HepG2 (cell line): Measurements from ENCODE around the gene AP2B1. TPM values are rescaled to one million over a fixed set of nuclear protein-coding genes. Genes with fewer than 3 reads are reported as not detected.

Experiments
- AGO1 ChIP-seq: fragments of 200-400 bp; formaldehyde crosslinking; IDR thresholded peaks from 2 replicates; pipeline ENCODE4 v1.6.1; 2017; ENCODE audit warnings: mild to moderate bottlenecking, low read depth, low read length, moderate library complexity; ENCODE audit not compliant: poor library complexity, severe bottlenecking
- CBX2 ChIP-seq, 2 experiments: fragments of 200-600 bp in 1 of 2; sonication (generic); formaldehyde crosslinking in 1 of 2; IDR thresholded peaks; 2 replicates each; pipeline versions ENCODE4 v1.7.0 to v1.8.1; 2018 to 2022; ENCODE audit warnings: low read depth in 2 of 2, low read length in 1 of 2, mild to moderate bottlenecking in 1 of 2, missing genetic modification reagents in 1 of 2
- CBX5 ChIP-seq: sonication (generic); formaldehyde crosslinking; IDR thresholded peaks from 2 replicates; pipeline ENCODE4 v1.4.0; 2020; ENCODE audit warnings: missing genetic modification reagents, borderline replicate concordance
- DPF2 ChIP-seq: sonication (generic); formaldehyde crosslinking; IDR thresholded peaks from 2 replicates; pipeline ENCODE4 v1.4.0; 2020; ENCODE audit warnings: mild to moderate bottlenecking, low read depth, missing genetic modification reagents, borderline replicate concordance
- GATA4 ChIP-seq: sonication (generic); IDR thresholded peaks from 2 replicates; pipeline ENCODE4 v1.6.1; 2016; ENCODE audit warnings: antibody characterized with exemption, low read depth, borderline replicate concordance
- LCORL ChIP-seq, 2 experiments: fragments of 450-650 bp in 1 of 2; sonication (generic) in 1 of 2; formaldehyde crosslinking in 1 of 2; IDR thresholded peaks; 2 replicates each; pipeline versions ENCODE4 v1.5.0 to v1.6.1; 2017 to 2020; ENCODE audit warnings: antibody characterized with exemption in 1 of 2, missing genetic modification reagents in 1 of 2
- MYNN ChIP-seq: sonication (generic); formaldehyde crosslinking; IDR thresholded peaks from 2 replicates; pipeline ENCODE4 v1.4.0; 2020; ENCODE audit warnings: mild to moderate bottlenecking, low read depth, missing genetic modification reagents
- NAIF1 ChIP-seq: sonication (generic); formaldehyde crosslinking; IDR thresholded peaks from 2 replicates; pipeline ENCODE4 v1.5.0; 2020; ENCODE audit warnings: mild to moderate bottlenecking, missing genetic modification reagents, borderline replicate concordance
- RFX3 ChIP-seq: IDR thresholded peaks from 2 replicates; pipeline ENCODE4 v1.6.1; 2016; ENCODE audit warnings: missing biosample characterization, missing genetic modification reagents
- RFXANK ChIP-seq: IDR thresholded peaks from 2 replicates; pipeline ENCODE4 v1.6.1; 2016
- SALL1 ChIP-seq: sonication (generic); formaldehyde crosslinking; IDR thresholded peaks from 2 replicates; pipeline ENCODE4 v1.8.0; 2022; ENCODE audit warnings: mild to moderate bottlenecking, missing genetic modification reagents
- SMYD3 ChIP-seq: sonication (generic); formaldehyde crosslinking; IDR thresholded peaks from 2 replicates; pipeline ENCODE4 v1.8.1; 2023; ENCODE audit warnings: mild to moderate bottlenecking, missing genetic modification reagents
- TEAD2 ChIP-seq: sonication (generic); formaldehyde crosslinking; IDR thresholded peaks from 2 replicates; pipeline ENCODE4 v1.9.0; 2021; ENCODE audit warnings: missing genetic modification reagents
- ZFP36 ChIP-seq: fragments of 150-350 bp; IDR thresholded peaks from 2 replicates; pipeline ENCODE4 v1.6.1; 2018; ENCODE audit warnings: borderline replicate concordance, low read length, low read depth; ENCODE audit not compliant: partially characterized antibody
- ZKSCAN8 ChIP-seq: IDR thresholded peaks from 2 replicates; pipeline ENCODE4 v1.6.1; 2016; ENCODE audit warnings: borderline replicate concordance, missing genetic modification reagents, missing compliant biosample characterization
- ZNF205 ChIP-seq: IDR thresholded peaks from 2 replicates; pipeline ENCODE4 v1.6.1; 2018; ENCODE audit warnings: missing biosample characterization, missing genetic modification reagents
- ZNF572 ChIP-seq: sonication (generic); formaldehyde crosslinking; IDR thresholded peaks from 2 replicates; pipeline ENCODE4 v1.5.1; 2020; ENCODE audit warnings: mild to moderate bottlenecking, missing genetic modification reagents
- ZNF747 ChIP-seq: sonication (generic); formaldehyde crosslinking; IDR thresholded peaks from 2 replicates; pipeline ENCODE4 v1.8.1; 2023; ENCODE audit warnings: missing genetic modification reagents, mild to moderate bottlenecking, borderline replicate concordance
- polyA plus RNA-seq, 8 experiments: library from polyadenylated mRNA; depleted of rRNA in 3 of 8; stranded (reverse) in 7 of 8; unstranded in 1 of 8; fragments of >200 nt; fragmentation: Illumina TruSeq in 4 of 8; extraction: Trizol in 4 of 8; gene quantifications; 2 replicates each; pipeline versions ENCODE4 v1.2.1 to v1.2.3, GENCODE V29; 2011 to 2016; ENCODE audit warnings: low read depth in 4 of 8, missing spikeins in 1 of 8, mixed read lengths in 1 of 8; ENCODE audit not compliant: insufficient read depth in 1 of 8
- total RNA-seq, 5 experiments: library from RNA; depleted of rRNA; stranded (reverse); fragments of >200 nt; fragmentation: Illumina TruSeq; extraction: Trizol; gene quantifications; 2 replicates each; pipeline ENCODE4 v1.2.3, GENCODE V29; 2016; ENCODE audit warnings: low read depth in 1 of 5
- TF ChIP-seq, protein P1 (sequence below): sonication (generic); formaldehyde crosslinking; IDR thresholded peaks from one replicate; pipeline ENCODE4 v1.5.1; 2020; ENCODE audit warnings: mild to moderate bottlenecking, missing genetic modification reagents; ENCODE audit errors: not compliant biosample characterization

The AP2B1 gene
- total and polyA plus RNA-seq, 2 of the 13 experiments (the other 11 are each of a cell fraction or from before 2014, with no cell fraction given) = 23.8 to 71.3 TPM

DNA sequence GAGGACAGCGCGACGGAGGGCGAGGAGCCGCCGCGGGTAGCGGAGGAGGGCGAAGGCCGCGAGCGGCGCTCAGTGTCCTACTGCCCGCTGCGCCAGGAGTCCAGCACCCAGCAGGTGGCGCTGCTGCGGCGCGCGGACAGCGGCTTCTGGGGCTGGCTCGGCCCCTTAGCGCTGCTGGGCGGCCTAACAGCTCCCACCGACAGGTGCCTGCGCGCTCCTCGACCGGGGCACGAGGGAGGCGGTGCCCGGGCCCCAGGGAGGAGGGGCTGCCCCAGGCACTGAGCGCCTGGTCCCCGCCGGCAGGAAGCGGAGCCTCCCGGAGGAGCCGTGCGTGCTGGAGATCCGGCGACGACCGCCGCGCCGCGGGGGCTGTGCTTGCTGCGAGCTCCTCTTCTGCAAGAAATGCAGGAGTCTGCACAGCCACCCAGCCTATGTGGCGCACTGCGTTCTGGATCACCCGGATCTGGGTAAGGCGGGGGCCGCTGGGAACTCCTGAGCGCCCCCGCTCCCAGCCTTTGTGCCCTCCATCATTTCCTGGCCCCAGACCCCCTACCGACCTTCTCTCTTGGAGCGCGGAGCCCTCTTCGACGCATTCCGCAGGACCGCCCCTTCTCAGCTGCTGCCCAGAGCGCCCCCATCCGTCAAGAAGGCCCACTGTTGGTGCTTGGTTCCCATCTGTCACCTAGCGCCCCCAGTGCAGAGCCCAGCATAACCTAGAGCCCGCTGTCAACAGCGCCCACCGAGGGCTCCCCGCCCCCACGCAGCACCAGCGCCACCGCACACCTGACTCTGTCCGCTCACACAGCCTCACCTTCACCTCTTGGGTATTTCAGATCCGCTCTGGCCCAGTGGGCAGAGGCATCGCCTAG lies 177.2 kb downstream of the AP2B1 start (continued):
- TF ChIP-seq DPF2 (CRISPR knock-in tag) (no peak), ZNF572 (peak; percentile 16; the same call in 1 of the 2 replicates), MYNN (CRISPR knock-in tag) (no peak), ZKSCAN8 (CRISPR knock-in tag) (no peak; the same call in 1 of the 2 replicates), AGO1 (no peak), ZNF205 (CRISPR knock-in tag) (no peak), CBX2 (IDR thresholded peaks at IDR 0.05; ENCODE audit: low read depth, low read length) (no peak), CBX2 (CRISPR knock-in tag; IDR thresholded peaks at IDR 0.05; ENCODE audit: low read depth) (no peak), GATA4 (no peak), SALL1 (CRISPR knock-in tag) (peak; percentile 75), SMYD3 (CRISPR knock-in tag) (no peak), RFXANK (CRISPR knock-in tag) (no peak), ZFP36 (no peak), TEAD2 (CRISPR knock-in tag) (no peak), ZNF747 (CRISPR knock-in tag) (0 out of 2 replicates have a peak, but pooled peaks have one; percentile 75), LCORL (IDR thresholded peaks at IDR 0.05) (no peak), LCORL (CRISPR knock-in tag; IDR thresholded peaks at IDR 0.05) (peak; percentile 53), CBX5 (CRISPR knock-in tag) (peak; percentile 60; the same call in 1 of the 2 replicates), RFX3 (CRISPR knock-in tag) (no peak), NAIF1 (no peak; the same call in 1 of the 2 replicates)
- TF ChIP-seq, protein P1, sequence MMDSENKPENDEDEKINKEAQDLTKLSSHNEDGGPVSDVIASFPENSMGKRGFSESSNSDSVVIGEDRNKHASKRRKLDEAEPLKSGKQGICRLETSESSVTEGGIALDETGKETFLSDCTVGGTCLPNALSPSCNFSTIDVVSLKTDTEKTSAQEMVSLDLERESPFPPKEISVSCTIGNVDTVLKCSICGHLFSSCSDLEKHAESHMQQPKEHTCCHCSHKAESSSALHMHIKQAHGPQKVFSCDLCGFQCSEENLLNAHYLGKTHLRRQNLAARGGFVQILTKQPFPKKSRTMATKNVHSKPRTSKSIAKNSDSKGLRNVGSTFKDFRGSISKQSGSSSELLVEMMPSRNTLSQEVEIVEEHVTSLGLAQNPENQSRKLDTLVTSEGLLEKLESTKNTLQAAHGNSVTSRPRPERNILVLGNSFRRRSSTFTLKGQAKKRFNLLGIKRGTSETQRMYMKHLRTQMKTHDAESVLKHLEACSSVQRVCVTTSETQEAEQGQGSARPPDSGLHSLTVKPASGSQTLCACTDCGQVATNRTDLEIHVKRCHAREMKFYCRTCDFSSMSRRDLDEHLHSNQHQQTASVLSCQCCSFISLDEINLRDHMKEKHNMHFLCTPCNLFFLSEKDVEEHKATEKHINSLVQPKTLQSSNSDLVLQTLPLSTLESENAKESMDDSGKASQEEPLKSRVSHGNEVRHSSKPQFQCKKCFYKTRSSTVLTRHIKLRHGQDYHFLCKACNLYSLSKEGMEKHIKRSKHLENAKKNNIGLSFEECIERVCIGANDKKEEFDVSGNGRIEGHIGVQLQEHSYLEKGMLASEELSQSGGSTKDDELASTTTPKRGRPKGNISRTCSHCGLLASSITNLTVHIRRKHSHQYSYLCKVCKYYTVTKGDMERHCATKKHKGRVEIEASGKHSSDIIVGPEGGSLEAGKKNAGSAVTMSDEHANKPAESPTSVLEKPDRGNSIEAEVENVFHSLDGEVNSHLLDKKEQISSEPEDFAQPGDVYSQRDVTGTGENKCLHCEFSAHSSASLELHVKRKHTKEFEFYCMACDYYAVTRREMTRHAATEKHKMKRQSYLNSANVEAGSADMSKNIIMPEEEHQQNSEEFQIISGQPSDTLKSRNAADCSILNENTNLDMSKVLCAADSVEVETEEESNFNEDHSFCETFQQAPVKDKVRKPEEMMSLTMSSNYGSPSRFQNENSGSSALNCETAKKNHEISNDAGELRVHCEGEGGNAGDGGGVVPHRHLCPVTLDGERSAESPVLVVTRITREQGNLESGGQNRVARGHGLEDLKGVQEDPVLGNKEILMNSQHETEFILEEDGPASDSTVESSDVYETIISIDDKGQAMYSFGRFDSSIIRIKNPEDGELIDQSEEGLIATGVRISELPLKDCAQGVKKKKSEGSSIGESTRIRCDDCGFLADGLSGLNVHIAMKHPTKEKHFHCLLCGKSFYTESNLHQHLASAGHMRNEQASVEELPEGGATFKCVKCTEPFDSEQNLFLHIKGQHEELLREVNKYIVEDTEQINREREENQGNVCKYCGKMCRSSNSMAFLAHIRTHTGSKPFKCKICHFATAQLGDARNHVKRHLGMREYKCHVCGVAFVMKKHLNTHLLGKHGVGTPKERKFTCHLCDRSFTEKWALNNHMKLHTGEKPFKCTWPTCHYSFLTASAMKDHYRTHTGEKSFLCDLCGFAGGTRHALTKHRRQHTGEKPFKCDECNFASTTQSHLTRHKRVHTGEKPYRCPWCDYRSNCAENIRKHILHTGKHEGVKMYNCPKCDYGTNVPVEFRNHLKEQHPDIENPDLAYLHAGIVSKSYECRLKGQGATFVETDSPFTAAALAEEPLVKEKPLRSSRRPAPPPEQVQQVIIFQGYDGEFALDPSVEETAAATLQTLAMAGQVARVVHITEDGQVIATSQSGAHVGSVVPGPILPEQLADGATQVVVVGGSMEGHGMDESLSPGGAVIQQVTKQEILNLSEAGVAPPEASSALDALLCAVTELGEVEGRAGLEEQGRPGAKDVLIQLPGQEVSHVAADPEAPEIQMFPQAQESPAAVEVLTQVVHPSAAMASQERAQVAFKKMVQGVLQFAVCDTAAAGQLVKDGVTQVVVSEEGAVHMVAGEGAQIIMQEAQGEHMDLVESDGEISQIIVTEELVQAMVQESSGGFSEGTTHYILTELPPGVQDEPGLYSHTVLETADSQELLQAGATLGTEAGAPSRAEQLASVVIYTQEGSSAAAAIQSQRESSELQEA (CRISPR knock-in tag) = no peak
